ENCODE measurements around the gene EPS15. TPM values are rescaled to one million over a fixed set of nuclear protein-coding genes. Genes with fewer than 3 reads are reported as not detected.
A peak's percentile ranks its signal among the peaks of the same experiment; 100 is the strongest.

Gene EPS15
- total and polyA plus RNA-seq, 2 experiments from 2014 or later = 31.0 to 76.5 TPM

GRCh38 chr1:51422367-51423072 is 96.5 kb downstream of the EPS15 start:
- peak overlapping the region; percentile 97 for H3K27ac Mint-ChIP-seq
- Histone ChIP-seq H3K9me2 (ENCODE audit: insufficient read depth) (no peaks in the 10 kb centered on the region), H4K20me1 (replicated peaks; ENCODE audit: insufficient read depth) (no peaks in the 10 kb centered on the region), H3K27me3 (ENCODE audit: insufficient read depth) (no peaks in the 10 kb centered on the region), H3K27ac (ENCODE audit: low read depth) (peak overlapping the region; percentile 82), H3K4me2 (peak overlapping the region; percentile 46), H3F3A (replicated peaks; ENCODE audit: low read depth) (no peaks in the 10 kb centered on the region), H3K79me2 (replicated peaks; ENCODE audit: insufficient read depth) (peaks cover 42% of the 10 kb centered on the region), H3K36me3 (ENCODE audit: insufficient read depth) (no peaks in the 10 kb centered on the region), H2AFZ (no peak overlapping the region), H3K4me3 (peak overlapping the region; percentile 36), H3K4me1 (ENCODE audit: insufficient read depth) (peaks cover 9% of the 10 kb centered on the region; the same call in 1 of the 2 replicates)
- H3K27me3 Mint-ChIP-seq (ENCODE audit: insufficient read depth, low read depth, poor library complexity) = peaks cover 7% of the 10 kb centered on the region
- TF ChIP-seq STAT1 (IDR thresholded peaks at IDR 0.05; ENCODE audit: unreplicated experiment) (no peak), REST (IDR thresholded peaks at IDR 0.05; ENCODE audit: unreplicated experiment) (no peak)
- no peaks in the 10 kb centered on the region for H3K9me3 Mint-ChIP-seq
- peaks cover 32% of the 10 kb centered on the region for H3K4me1 Mint-ChIP-seq
- peaks cover 4% of the 10 kb centered on the region; the same call in 2 of the 3 replicates for H3K36me3 Mint-ChIP-seq (ENCODE audit: low read depth)
- peak; percentile 35 for ATAC-seq
- H3K4me3 Mint-ChIP-seq = peak overlapping the region; percentile 83
- DNase-seq (ENCODE audit: low spot score) = peak; percentile 28

- no peaks in the 10 kb centered on the region for H3F3A ChIP-seq (replicated peaks; ENCODE audit: low read depth)
- peaks cover 9% of the 10 kb centered on the region; the same call in 1 of the 2 replicates for H3K4me1 ChIP-seq (ENCODE audit: insufficient read depth)
- H2AFZ ChIP-seq = no peak overlapping the region
- TF ChIP-seq ZNF331 (CRISPR knock-in tag; IDR thresholded peaks at IDR 0.05; ENCODE audit: low read depth) (no peak), NANOG (IDR thresholded peaks at IDR 0.05; ENCODE audit: borderline replicate concordance) (no peak), ZNF114 (CRISPR knock-in tag; IDR thresholded peaks at IDR 0.05) (no peak), CREB1 (CRISPR knock-in tag; IDR thresholded peaks at IDR 0.05; ENCODE audit: low read depth) (peak; percentile 92), ETS1 (IDR thresholded peaks at IDR 0.05) (no peak), EZH2 (IDR thresholded peaks at IDR 0.05; ENCODE audit: low read depth, unreplicated experiment) (no peak), JUNB (IDR thresholded peaks at IDR 0.05; ENCODE audit: unreplicated experiment) (no peak)
- H3K27ac ChIP-seq (ENCODE audit: low read depth) = peak overlapping the region; percentile 82; the same call in 1 of the 2 replicates
- H3K4me3 ChIP-seq = peak overlapping the region; percentile 47
- Mint-ChIP-seq H3K4me3 (peak overlapping the region; percentile 83), H3K27me3 (ENCODE audit: insufficient read depth, low read depth, poor library complexity) (peaks cover 7% of the 10 kb centered on the region), H3K9me3 (no peaks in the 10 kb centered on the region), H3K4me1 (peaks cover 33% of the 10 kb centered on the region), H3K36me3 (ENCODE audit: low read depth) (peaks cover 4% of the 10 kb centered on the region; the same call in 2 of the 3 replicates), H3K27ac (peak overlapping the region; percentile 86)
- H3K9me2 ChIP-seq (ENCODE audit: insufficient read depth) = no peaks in the 10 kb centered on the region
- DNase-seq (ENCODE audit: low spot score) (peak; percentile 93), ATAC-seq (peak; percentile 85)
- H4K20me1 ChIP-seq (replicated peaks; ENCODE audit: insufficient read depth) = no peaks in the 10 kb centered on the region
- peak overlapping the region; percentile 69 for H3K4me2 ChIP-seq
- no peaks in the 10 kb centered on the region for H3K36me3 ChIP-seq (ENCODE audit: insufficient read depth)
- H3K27me3 ChIP-seq (ENCODE audit: insufficient read depth) = no peaks in the 10 kb centered on the region
- H3K79me2 ChIP-seq (replicated peaks; ENCODE audit: insufficient read depth) = peaks cover 48% of the 10 kb centered on the region
Observed at GRCh38 chr1:51421964-51422363, 97.1 kb downstream of the EPS15 start.
